ENCODE data around the gene COL18A1. TPM values are rescaled to one million over a fixed set of nuclear protein-coding genes. Genes with fewer than 3 reads are reported as not detected.

Gene COL18A1
- total RNA-seq, 4 donors from 2014 or later, result 18.6 to 85.0 (median 33.0) TPM

DNA sequence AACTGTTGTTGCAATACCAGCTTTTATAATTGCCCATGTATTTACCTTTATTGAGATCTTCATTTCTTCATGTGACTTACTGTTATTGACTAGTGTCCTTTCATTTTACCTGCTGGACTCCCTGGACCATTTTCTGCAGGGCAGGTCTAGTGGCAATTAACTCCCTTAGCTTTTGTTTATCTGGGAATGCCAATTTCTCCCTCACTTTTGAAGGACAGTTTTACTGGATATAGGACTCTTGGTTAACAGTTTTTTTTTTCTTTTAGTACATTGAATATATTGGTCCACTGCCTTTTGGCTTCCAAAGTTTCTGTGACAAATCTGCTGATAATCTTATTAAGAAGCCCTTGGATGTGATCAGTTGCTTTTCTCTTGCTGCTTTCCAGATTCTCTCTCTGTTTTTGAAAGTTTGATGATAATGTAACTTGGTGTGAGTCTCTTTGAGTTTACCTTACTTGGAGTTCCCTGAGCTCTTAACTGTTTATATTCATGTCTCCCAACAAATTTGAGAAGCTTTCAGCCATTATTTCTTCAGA, 56.9 kb downstream of the COL18A1 start:
- Histone ChIP-seq H3K27ac (no peak overlapping the region), H3K9me3 (no peaks in the 10 kb centered on the region), H3K27me3 (no peaks in the 10 kb centered on the region), H3K36me3 (no peaks in the 10 kb centered on the region), H3K4me1 (peaks cover 0 to 5% (median 0%) of the 10 kb centered on the region in 4 donors), H3K4me3 (no peak overlapping the region)
- no peak for TF ChIP-seq POLR2A (IDR thresholded peaks at IDR 0.05)
- TF ChIP-seq, protein P1, sequence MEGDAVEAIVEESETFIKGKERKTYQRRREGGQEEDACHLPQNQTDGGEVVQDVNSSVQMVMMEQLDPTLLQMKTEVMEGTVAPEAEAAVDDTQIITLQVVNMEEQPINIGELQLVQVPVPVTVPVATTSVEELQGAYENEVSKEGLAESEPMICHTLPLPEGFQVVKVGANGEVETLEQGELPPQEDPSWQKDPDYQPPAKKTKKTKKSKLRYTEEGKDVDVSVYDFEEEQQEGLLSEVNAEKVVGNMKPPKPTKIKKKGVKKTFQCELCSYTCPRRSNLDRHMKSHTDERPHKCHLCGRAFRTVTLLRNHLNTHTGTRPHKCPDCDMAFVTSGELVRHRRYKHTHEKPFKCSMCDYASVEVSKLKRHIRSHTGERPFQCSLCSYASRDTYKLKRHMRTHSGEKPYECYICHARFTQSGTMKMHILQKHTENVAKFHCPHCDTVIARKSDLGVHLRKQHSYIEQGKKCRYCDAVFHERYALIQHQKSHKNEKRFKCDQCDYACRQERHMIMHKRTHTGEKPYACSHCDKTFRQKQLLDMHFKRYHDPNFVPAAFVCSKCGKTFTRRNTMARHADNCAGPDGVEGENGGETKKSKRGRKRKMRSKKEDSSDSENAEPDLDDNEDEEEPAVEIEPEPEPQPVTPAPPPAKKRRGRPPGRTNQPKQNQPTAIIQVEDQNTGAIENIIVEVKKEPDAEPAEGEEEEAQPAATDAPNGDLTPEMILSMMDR (IDR thresholded peaks at IDR 0.05), result no peak
- no peak for DNase-seq

DNA sequence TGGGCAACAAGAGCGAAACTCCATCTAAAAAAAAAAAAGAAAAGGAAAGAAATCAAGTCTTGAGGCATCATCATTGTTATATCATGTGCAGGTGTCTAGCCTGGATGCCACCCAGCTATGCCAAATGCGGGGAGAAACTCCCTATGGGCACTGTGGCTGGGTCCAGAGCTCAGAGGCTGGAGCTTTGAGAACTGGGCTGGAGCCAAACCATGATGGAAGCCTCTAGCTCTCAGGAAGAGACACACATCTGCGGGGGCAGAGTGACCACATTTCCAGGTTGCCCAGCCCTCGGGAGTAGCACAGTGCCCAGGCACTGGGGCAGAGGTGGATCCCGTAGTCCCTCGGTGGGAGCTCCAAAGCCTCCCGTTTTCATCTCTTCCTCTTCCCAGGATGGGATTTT, 58.9 kb downstream of the COL18A1 start:
- Histone ChIP-seq H3K9me3 (no peaks in the 10 kb centered on the region), H3K4me3 (no peak overlapping the region), H3K4me1 (no peaks in the 10 kb centered on the region), H3K27me3 (no peaks in the 10 kb centered on the region), H3K36me3 (no peaks in the 10 kb centered on the region), H3K27ac (no peak overlapping the region)
- DNase-seq, result peak in 1 of 3 donors; percentile 24
- TF ChIP-seq, protein P1 (IDR thresholded peaks at IDR 0.05), result no peak
- no peak for TF ChIP-seq POLR2A (IDR thresholded peaks at IDR 0.05)

DNA sequence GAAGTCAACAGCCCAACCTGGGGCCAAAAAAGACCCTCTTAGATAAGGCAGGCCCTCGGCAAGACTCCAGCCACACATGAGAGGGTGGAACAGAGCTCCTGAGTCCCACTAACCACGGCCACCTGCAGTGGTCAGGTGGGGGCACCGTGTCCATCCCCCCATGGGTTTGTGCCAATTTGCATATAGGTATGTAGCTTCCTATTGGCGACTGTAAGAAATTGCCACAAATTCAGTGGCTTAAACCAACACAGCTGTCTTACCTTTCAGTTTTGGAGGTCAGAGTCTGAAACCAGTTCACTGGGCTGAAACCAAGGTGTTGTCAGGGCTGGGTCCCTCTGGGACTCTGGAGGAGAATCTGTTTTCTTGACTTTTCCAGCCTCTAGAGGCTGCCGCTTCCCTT, 59.3 kb downstream of the COL18A1 start:
- Histone ChIP-seq H3K4me3 (no peak overlapping the region), H3K27me3 (no peaks in the 10 kb centered on the region), H3K27ac (no peak overlapping the region), H3K9me3 (no peaks in the 10 kb centered on the region), H3K36me3 (no peaks in the 10 kb centered on the region), H3K4me1 (peaks cover 0 to under 1% (median 0%) of the 10 kb centered on the region in 4 donors)
- TF ChIP-seq, protein P1 (IDR thresholded peaks at IDR 0.05), result no peak
- no peak for TF ChIP-seq POLR2A (IDR thresholded peaks at IDR 0.05)
- no peak for DNase-seq

DNA sequence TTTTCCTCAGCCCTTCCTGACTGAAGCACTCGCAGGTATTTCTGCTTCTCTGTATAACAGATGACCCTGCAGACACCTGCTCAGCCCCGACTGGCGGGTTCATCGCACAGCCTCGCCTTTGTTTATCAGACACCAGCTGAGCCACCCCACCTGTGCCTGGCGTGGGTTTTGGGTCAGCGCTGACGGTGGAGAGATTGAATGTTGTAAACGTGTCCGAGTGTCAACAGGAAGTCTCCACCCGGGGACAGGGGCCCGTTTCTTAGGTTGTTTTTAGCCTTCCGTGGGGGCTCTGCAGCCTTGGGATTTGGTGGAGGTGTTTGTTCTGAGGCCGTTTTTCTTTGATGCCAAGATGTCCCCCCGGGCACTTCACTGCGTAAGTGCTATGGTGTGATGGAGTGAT, 60.1 kb downstream of the COL18A1 start:
- peak in 2 of 3 donors; percentile 39 to 48 for DNase-seq
- no peaks in the 10 kb centered on the region for H3K36me3 ChIP-seq
- no peak for TF ChIP-seq POLR2A (IDR thresholded peaks at IDR 0.05)
- TF ChIP-seq, protein P1 (IDR thresholded peaks at IDR 0.05), result no peak

DNA sequence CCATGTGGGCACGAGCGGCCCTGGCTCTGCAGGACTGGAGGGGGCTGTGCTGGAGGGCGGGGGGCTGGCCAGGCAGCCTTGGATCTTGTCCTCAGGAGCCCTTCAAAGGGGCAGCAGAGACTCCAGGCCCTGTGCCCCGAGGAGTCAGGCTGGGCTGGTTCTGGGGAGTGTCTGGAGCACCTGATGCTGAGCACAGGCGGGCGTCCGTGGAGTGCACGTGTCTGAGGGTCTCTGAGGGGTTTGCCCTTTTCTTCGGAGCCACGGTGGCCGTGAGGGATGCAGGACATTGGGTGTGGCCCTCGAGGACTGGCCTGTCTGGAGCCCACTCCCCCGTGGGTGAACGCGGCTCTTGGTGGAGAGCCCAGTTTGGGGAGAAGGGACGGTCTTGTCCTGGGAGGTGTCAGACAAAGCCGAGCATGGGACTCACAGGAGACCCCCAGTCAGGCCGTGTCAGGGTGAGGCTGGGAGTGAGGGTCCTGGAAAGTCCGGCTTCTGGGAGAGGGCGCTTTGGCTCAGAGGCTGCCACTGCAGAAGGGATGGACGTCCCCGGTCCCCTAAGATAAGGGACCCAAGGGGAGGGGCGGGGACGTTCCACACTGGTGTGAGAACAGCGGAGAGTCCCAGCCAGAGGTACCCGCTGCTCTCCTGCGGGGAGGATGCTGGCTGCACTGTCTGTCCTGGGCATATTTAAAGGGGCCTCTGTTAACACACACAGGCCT, 60.8 kb downstream of the COL18A1 start:
- TF ChIP-seq, protein P1 (IDR thresholded peaks at IDR 0.05), result no peak
- TF ChIP-seq POLR2A (IDR thresholded peaks at IDR 0.05), result no peak
- Histone ChIP-seq H3K4me1 (peaks cover 0 to 15% (median 0%) of the 10 kb centered on the region in 4 donors), H3K36me3 (no peaks in the 10 kb centered on the region), H3K27ac (peak overlapping the region in 1 of 4 donors; percentile 21), H3K9me3 (no peaks in the 10 kb centered on the region), H3K27me3 (no peaks in the 10 kb centered on the region), H3K4me3 (no peak overlapping the region)
- peak in 1 of 3 donors; percentile 43 for DNase-seq

More for the DNA sequence above, 60.1 kb downstream of the COL18A1 start:
- Histone ChIP-seq H3K9me3 (no peaks in the 10 kb centered on the region), H3K4me1 (peaks cover 0 to 8% (median 0%) of the 10 kb centered on the region in 4 donors), H3K27me3 (no peaks in the 10 kb centered on the region), H3K4me3 (no peak overlapping the region), H3K27ac (no peak overlapping the region)
